ENCODE data around the gene ZSCAN10. TPM values are rescaled to one million over a fixed set of nuclear protein-coding genes. Genes with fewer than 3 reads are reported as not detected.

The ZSCAN10 gene
- total and polyA plus RNA-seq, 9 donors = 0.12 to 0.44 (median 0.15) TPM; not detected in 2

DNA sequence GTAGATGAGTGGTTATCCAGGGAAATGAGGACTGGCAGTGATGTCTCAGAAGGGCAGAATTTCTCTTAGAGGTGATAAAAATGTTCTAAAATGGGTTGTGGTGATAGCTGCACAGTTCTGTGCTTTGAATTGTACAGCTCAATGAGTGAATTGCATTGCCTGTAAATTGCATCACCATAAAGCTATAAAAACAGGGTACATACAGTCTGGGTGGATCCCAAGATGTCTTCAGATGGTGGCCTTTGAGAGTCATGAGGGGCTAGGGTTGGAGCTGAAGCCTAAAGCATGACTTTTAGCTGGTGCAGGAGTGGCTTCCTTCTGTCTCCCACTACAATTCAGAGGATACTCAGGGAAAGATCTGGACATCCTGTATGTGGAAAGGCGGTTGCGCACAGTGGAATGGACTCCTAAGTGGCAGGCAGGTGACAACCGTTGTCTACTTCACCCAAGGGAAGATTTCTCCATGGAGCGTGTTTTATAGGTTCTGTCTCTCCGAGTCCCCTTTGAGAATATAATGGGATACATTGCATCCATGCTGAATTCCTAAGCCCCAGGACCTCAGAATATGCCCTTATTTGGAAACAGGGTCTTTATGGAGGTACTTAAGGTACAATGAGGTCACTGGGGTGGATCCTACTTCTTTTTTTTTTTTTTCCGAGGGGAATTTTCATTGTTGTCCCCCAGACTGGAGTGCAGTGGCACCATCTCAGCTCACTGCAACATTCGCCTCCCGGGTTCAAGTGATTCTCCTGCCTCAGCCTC is 35.3 kb downstream of the ZSCAN10 start:
- H3K27ac ChIP-seq (ENCODE audit: low read length) = no peak overlapping the region

DNA sequence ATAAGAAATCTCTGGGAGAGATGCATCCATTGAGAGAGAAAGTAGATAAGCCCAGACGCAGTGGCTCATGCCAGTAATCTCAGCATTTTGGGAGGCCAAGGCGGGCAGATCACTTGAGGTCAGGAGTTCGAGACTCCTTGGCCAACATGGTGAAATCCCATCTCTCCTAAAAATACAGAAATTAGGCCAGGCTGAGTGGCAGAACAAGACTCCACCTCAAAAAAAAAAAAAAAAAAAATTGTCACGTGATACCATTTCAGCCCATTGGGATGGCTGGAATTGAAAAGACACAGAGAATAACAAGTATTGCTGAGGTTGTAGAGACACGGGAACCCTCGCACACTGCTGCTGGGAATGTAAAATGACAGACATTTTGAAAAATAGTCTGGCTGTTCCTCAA is 36.5 kb downstream of the ZSCAN10 start:
- Histone ChIP-seq H3K4me1 (ENCODE audit: control insufficient read depth, insufficient read depth, low read length) (peaks cover 52% of the 10 kb centered on the region), H3K4me3 (ENCODE audit: low read length) (no peak overlapping the region), H3K27ac (ENCODE audit: low read length) (no peak overlapping the region), H3K9me3 (replicated peaks; ENCODE audit: control insufficient read depth, low read depth, low read length) (no peaks in the 10 kb centered on the region), H3K36me3 (ENCODE audit: control insufficient read depth, insufficient read depth, low read length) (no peaks in the 10 kb centered on the region), H3K27me3 (ENCODE audit: control insufficient read depth, insufficient read depth, low read length) (peaks cover 4% of the 10 kb centered on the region)
- no CpG with 5 or more reads among the region's 6 CpGs for WGBS (ENCODE audit: insufficient coverage)
- no peak for DNase-seq

More for the DNA sequence above, 35.3 kb downstream of the ZSCAN10 start:
- H3K4me3 ChIP-seq (ENCODE audit: low read length) = no peak overlapping the region
- H3K4me1 ChIP-seq (ENCODE audit: control insufficient read depth, insufficient read depth, low read length) = peaks cover 44% of the 10 kb centered on the region
- WGBS (ENCODE audit: insufficient coverage) = 100% methylated on average over 2 of the region's 8 CpGs
- H3K36me3 ChIP-seq (ENCODE audit: control insufficient read depth, insufficient read depth, low read length) = no peaks in the 10 kb centered on the region
- no peaks in the 10 kb centered on the region for H3K9me3 ChIP-seq (replicated peaks; ENCODE audit: control insufficient read depth, low read depth, low read length)
- DNase-seq = no peak
- no peaks in the 10 kb centered on the region for H3K27me3 ChIP-seq (ENCODE audit: control insufficient read depth, insufficient read depth, low read length)

DNA sequence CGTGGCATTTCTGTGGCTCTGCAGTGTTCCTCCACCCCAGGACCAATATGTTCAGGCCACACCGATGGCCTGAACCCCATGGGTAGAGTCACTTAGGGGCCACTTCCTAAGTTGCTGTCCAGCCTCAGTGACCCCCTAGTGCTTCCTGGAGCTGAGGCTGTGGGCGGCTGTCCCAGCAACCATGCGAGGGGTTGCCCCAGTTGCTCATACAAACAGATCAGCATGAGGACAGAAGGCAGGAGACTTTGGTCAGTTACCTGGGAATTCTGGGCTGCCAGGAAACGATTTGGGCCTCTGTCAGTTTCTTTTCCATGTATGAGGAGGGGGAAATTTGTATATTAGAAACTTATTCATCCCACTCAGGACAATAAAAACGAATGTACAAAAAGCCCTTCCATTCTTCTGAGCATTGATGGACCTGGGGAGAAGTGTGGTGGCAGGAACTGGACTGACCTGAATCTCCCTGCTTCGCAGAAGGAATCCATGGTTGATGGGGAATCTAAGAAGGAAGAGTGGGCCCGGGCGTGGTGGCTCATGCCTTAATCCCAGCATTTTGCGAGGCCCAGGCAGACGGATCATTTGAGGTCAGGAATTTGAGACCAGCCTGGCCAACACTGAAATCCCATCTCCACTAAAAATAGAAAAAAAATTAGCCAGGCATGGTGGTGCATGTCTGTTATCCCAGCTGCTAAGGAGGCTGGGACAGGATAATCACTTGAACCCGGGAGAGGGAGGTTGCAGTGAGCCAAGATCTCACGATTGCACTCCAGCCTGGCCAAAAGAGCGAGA is 38.6 kb downstream of the ZSCAN10 start:
- Histone ChIP-seq H3K4me3 (ENCODE audit: low read length) (no peak overlapping the region), H3K36me3 (ENCODE audit: control insufficient read depth, insufficient read depth, low read length) (no peaks in the 10 kb centered on the region), H3K27me3 (ENCODE audit: control insufficient read depth, insufficient read depth, low read length) (peaks cover 6% of the 10 kb centered on the region), H3K27ac (ENCODE audit: low read length) (peak overlapping the region; percentile 51), H3K9me3 (replicated peaks; ENCODE audit: control insufficient read depth, low read depth, low read length) (no peaks in the 10 kb centered on the region), H3K4me1 (ENCODE audit: control insufficient read depth, insufficient read depth, low read length) (peaks cover 36% of the 10 kb centered on the region)
- DNase-seq = peak; percentile 55
- 82% methylated on average over 6 of the region's 14 CpGs for WGBS (ENCODE audit: insufficient coverage)

DNA sequence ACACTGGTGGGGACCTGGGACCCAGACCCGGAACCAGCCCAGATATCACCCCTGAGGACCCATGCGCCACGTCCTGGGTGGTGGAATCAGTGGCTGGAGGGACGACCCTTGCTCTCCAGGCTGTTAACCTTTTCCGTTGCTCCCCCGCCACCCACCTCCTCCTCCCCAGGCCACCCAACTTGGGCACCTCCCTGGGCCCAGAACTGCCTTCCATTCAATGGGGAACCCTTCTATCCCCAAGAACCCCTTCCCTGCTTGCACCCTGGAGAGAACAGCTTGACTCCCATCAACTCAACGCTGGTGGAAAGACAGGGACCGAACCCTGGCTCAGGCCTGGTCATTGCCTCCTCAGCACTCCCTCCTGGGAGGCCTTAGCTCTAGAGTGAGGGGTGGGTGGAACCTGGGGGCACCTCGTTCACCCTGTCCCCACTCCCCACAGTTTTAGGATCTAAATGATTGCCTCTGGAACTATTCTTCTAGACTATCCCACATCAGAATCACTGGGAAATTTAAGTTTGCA is 39.3 kb downstream of the ZSCAN10 start:
- H3K27me3 ChIP-seq (ENCODE audit: control insufficient read depth, insufficient read depth, low read length) = peaks cover 6% of the 10 kb centered on the region
- WGBS (ENCODE audit: insufficient coverage) = 59% methylated on average over 4 of the region's 9 CpGs
- peaks cover 29% of the 10 kb centered on the region for H3K4me1 ChIP-seq (ENCODE audit: control insufficient read depth, insufficient read depth, low read length)
- peak overlapping the region; percentile 80 for H3K27ac ChIP-seq (ENCODE audit: low read length)
- DNase-seq = no peak
- H3K4me3 ChIP-seq (ENCODE audit: low read length) = peak overlapping the region; percentile 48
- H3K36me3 ChIP-seq (ENCODE audit: control insufficient read depth, insufficient read depth, low read length) = no peaks in the 10 kb centered on the region
- no peaks in the 10 kb centered on the region for H3K9me3 ChIP-seq (replicated peaks; ENCODE audit: control insufficient read depth, low read depth, low read length)

DNA sequence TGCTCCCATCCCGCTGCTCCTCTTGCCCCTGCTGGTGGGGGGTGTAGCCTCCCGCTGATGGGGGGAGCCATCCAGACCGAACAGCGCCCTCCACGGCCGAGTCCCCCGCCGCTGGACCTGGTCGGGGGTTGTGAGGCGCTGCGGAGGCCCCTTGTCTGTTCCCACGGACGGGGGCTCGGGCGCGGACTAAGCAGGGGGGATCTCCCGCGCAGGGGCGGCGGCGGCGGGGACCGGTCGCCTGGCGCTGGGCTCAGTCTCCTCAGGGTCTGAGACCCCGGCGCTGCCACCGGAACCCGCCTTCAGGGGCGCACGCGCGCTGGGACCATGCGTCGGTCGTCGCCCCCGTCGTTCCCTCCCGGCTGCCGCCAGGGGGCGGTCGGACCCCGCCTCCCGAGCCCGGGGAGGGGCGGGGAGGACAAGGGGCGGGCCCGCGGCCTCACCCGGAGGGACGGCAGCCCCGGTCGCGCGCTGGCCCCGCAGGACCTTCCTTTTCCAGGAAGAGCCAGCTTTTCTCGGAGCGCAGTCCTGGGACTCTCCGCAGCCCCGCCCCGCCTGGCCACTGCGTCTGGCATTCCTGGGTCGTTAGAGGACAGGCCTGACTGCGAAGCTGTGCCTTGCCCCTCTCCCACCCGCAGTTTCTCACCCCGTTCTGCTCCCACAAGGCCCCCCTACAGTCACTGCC is 39.9 kb downstream of the ZSCAN10 start:
- under 1% methylated on average over 67 of the region's 67 CpGs for WGBS (ENCODE audit: insufficient coverage)
- H3K9me3 ChIP-seq (replicated peaks; ENCODE audit: control insufficient read depth, low read depth, low read length) = no peaks in the 10 kb centered on the region
- H3K4me1 ChIP-seq (ENCODE audit: control insufficient read depth, insufficient read depth, low read length) = peaks cover 25% of the 10 kb centered on the region
- H3K36me3 ChIP-seq (ENCODE audit: control insufficient read depth, insufficient read depth, low read length) = no peaks in the 10 kb centered on the region
- H3K27ac ChIP-seq (ENCODE audit: low read length) = peak overlapping the region; percentile 80
- peak overlapping the region; percentile 85 for H3K4me3 ChIP-seq (ENCODE audit: low read length)
- peaks cover 6% of the 10 kb centered on the region for H3K27me3 ChIP-seq (ENCODE audit: control insufficient read depth, insufficient read depth, low read length)
- DNase-seq = peak; percentile 92

DNA sequence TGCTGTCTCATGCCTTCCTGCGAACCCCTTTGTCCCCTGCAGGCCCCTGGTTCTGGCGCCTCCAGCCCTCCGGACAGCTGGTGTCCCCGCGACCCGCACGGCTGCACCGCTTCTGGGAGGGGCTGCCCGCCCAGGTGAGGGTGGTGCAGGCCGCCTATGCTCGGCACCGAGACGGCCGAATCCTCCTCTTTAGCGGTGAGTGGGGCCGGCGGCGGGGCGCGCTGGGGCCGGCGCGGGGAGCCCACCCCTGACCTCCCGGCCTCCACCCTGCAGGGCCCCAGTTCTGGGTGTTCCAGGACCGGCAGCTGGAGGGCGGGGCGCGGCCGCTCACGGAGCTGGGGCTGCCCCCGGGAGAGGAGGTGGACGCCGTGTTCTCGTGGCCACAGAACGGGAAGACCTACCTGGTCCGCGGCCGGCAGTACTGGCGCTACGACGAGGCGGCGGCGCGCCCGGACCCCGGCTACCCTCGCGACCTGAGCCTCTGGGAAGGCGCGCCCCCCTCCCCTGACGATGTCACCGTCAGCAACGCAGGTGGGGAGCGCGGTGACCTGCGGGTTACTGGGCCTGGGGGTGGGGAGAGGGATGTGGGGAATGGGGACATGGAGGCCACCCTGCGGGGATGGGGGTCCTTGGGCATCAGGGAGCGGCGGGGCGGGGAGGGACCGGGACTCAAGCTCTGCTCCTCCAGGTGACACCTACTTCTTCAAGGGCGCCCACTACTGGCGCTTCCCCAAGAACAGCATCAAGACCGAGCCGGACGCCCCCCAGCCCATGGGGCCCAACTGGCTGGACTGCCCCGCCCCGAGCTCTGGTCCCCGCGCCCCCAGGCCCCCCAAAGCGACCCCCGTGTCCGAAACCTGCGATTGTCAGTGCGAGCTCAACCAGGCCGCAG is 40.7 kb downstream of the ZSCAN10 start:
- Histone ChIP-seq H3K4me3 (ENCODE audit: low read length) (peak overlapping the region; percentile 85), H3K4me1 (ENCODE audit: control insufficient read depth, insufficient read depth, low read length) (peaks cover 25% of the 10 kb centered on the region), H3K36me3 (ENCODE audit: control insufficient read depth, insufficient read depth, low read length) (peaks cover 3% of the 10 kb centered on the region), H3K27ac (ENCODE audit: low read length) (no peak overlapping the region), H3K27me3 (ENCODE audit: control insufficient read depth, insufficient read depth, low read length) (peaks cover 6% of the 10 kb centered on the region), H3K9me3 (replicated peaks; ENCODE audit: control insufficient read depth, low read depth, low read length) (no peaks in the 10 kb centered on the region)
- 3% methylated on average over 54 of the region's 77 CpGs for WGBS (ENCODE audit: insufficient coverage)
- DNase-seq = peak; percentile 67

DNA sequence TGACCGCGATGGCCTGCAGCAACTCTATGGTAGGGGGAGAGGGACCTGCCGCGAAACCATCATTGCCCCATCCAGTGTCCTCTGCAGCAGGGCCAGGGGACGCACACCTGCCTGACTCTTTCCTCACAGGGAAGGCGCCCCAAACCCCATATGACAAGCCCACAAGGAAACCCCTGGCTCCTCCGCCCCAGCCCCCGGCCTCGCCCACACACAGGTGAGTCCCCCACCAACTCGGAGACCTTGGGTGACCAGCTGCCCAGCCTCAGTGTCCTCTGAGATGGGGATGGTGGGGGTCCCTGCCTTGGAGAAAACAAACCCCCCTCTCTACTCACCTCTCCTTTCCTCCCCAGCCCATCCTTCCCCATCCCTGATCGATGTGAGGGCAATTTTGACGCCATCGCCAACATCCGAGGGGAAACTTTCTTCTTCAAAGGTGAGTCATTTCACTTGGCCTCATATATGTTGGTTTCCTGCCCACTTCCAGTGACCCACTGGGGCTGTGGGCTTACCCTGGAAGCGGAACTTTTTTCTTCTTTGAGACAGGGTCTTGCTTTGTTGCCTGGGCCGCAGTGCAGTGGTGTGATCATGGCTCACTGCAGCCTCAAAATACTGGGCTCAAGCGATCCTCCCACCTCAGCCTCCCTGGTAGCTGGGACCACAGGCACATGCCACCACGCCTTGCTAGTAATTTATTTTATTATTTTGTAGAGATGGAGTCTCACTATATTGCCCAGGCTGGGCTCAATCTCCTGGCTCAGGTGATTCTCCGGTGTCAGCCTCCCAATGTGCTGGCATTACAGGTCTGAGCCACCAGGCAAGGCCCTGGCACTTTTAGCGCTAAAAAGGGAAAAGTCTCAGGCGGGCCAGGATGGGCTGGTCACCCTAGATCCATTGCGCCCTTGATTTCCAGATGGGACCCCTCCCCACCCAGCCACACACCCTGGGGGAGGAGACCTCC is 41.6 kb downstream of the ZSCAN10 start:
- peaks cover 25% of the 10 kb centered on the region for H3K4me1 ChIP-seq (ENCODE audit: control insufficient read depth, insufficient read depth, low read length)
- H3K27ac ChIP-seq (ENCODE audit: low read length) = no peak overlapping the region
- peaks cover 6% of the 10 kb centered on the region for H3K27me3 ChIP-seq (ENCODE audit: control insufficient read depth, insufficient read depth, low read length)
- no peak overlapping the region for H3K4me3 ChIP-seq (ENCODE audit: low read length)
- H3K9me3 ChIP-seq (replicated peaks; ENCODE audit: control insufficient read depth, low read depth, low read length) = no peaks in the 10 kb centered on the region
- H3K36me3 ChIP-seq (ENCODE audit: control insufficient read depth, insufficient read depth, low read length) = peaks cover 3% of the 10 kb centered on the region
- WGBS (ENCODE audit: insufficient coverage) = 87% methylated on average over 11 of the region's 22 CpGs
- DNase-seq = no peak

DNA sequence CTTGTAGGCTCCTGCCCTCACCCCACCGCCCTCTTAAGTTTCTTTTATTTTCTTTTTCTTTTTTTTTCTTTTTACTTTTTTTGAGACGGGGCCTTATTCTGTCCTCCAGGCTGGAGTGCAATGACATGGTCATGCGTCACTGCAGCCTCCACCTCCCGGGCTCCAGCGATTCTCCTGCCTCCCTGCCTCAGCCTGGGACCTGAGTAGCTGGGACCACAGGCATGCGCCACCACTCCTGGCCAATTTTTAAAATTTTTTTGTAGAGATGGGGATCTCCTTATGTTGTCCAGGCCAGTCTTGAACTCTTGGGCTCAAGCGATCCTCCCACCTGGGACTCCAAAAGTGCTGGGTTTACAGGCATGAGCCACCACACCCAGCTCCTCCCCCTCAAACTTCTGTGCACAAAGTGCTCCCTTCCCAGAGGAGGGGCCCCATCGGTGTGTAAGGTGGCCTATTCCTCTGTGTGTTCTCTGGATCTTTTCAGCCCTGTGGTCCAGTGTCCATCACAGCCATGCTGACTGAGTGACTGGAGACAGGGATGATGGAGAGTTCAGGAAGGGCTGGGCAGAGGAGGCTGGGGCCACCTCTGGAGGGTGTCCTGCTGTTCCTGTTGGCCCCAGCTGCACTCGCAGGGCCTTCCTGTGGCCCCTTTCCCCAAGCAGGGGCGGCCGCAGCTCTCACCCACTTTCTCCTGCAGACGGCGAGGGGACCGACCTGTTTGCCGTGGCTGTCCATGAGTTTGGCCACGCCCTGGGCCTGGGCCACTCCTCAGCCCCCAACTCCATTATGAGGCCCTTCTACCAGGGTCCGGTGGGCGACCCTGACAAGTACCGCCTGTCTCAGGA is 42.5 kb downstream of the ZSCAN10 start:
- peaks cover 25% of the 10 kb centered on the region for H3K4me1 ChIP-seq (ENCODE audit: control insufficient read depth, insufficient read depth, low read length)
- no peak for DNase-seq
- no peak overlapping the region for H3K27ac ChIP-seq (ENCODE audit: low read length)
- peaks cover 3% of the 10 kb centered on the region for H3K36me3 ChIP-seq (ENCODE audit: control insufficient read depth, insufficient read depth, low read length)
- no peaks in the 10 kb centered on the region for H3K9me3 ChIP-seq (replicated peaks; ENCODE audit: control insufficient read depth, low read depth, low read length)
- peaks cover 6% of the 10 kb centered on the region for H3K27me3 ChIP-seq (ENCODE audit: control insufficient read depth, insufficient read depth, low read length)
- 70% methylated on average over 12 of the region's 19 CpGs for WGBS (ENCODE audit: insufficient coverage)
- no peak overlapping the region for H3K4me3 ChIP-seq (ENCODE audit: low read length)
